Upper lobe of left lung (tissue), 6 donors: Measurements from ENCODE around the gene CIPC. TPM values are rescaled to one million over a fixed set of nuclear protein-coding genes. Genes with fewer than 3 reads are reported as not detected.

Experiments used
- ATAC-seq, 2 donors: fragments of 200-7000 bp; cut with Tn5 transposase; one replicate each; pipeline ENCODE4 v1.9.1; 2022; ENCODE audit warnings: mild to moderate bottlenecking in 2 of 2, moderate library complexity in 2 of 2; ENCODE audit not compliant: low FRiP score in 2 of 2
- DNase-seq, 2 donors: peaks; one replicate each; pipeline ENCODE4 v3.0.0-alpha.2; 2019 to 2020
- H3K27ac ChIP-seq, 4 donors: fragments of 200-600 bp; sonication (generic); one replicate each; pipeline ENCODE4 v1.5.1; 2016 to 2019
- H3K27me3 ChIP-seq, 4 donors: fragments of 200-600 bp; sonication (generic); one replicate each; pipeline ENCODE4 v1.5.1; 2017 to 2019
- H3K36me3 ChIP-seq, 4 donors: fragments of 200-600 bp; sonication (generic); one replicate each; pipeline ENCODE4 v1.5.1; 2016 to 2019
- H3K4me1 ChIP-seq, 4 donors: fragments of 200-600 bp; sonication (generic); one replicate each; pipeline ENCODE4 v1.5.1; 2018 to 2019
- H3K4me3 ChIP-seq, 4 donors: fragments of 200-600 bp; sonication (generic); one replicate each; pipeline ENCODE4 v1.5.1; 2017 to 2019; ENCODE audit warnings: mild to moderate bottlenecking in 2 of 4, moderate library complexity in 1 of 4
- H3K9me3 ChIP-seq, 4 donors: fragments of 200-600 bp; sonication (generic); one replicate each; pipeline ENCODE4 v1.5.1; 2018 to 2019
- EP300 ChIP-seq, 4 donors: sonication (generic); formaldehyde crosslinking; IDR thresholded peaks; one replicate each; pipeline ENCODE4 v1.5.1; 2017; ENCODE audit warnings: antibody characterized with exemption in 4 of 4, control low read depth in 2 of 4
- POLR2A ChIP-seq, 4 donors: fragments of 450-650 bp; IDR thresholded peaks; one replicate each; pipeline ENCODE4 v1.5.1; 2016 to 2017; ENCODE audit warnings: antibody characterized with exemption in 4 of 4, mild to moderate bottlenecking in 2 of 4
- POLR2AphosphoS5 ChIP-seq, 2 donors: sonication (generic); formaldehyde crosslinking; IDR thresholded peaks; one replicate each; pipeline ENCODE4 v1.5.1; 2017; ENCODE audit warnings: antibody characterized with exemption in 2 of 2
- WGBS, 2 donors: methylation state at CpG; one replicate each; pipeline ENCODE4 v1.1.5; 2017 to 2018; 5-methylcytosine and 5-hydroxymethylcytosine counted together
- total RNA-seq, 6 donors: library from RNA; depleted of rRNA in 4 of 6; stranded (reverse); fragments of >200 nt in 4 of 6; gene quantifications; one replicate each; pipeline versions ENCODE4 v1.1.0 to v1.2.1, GENCODE V29; 2016 to 2021
- TF ChIP-seq, protein P1 (sequence below), 6 experiments: fragments of 450-650 bp in 4 of 6; fragments of 200-600 bp in 2 of 6; sonication (generic) in 2 of 6; IDR thresholded peaks; one replicate each; pipeline ENCODE4 v1.5.1; 2016 to 2019; ENCODE audit warnings: antibody characterized with exemption in 6 of 6
- donor health status: DM: no; HTN: no; CAD: no; lungs with moderate emphysema.
- donor health status: DM: no; HTN: yes; CAD: no; lungs with severe emphysema.

CIPC gene
- total RNA-seq, 6 donors from 2014 or later: 25.1 to 42.4 (median 32.7) TPM

DNA sequence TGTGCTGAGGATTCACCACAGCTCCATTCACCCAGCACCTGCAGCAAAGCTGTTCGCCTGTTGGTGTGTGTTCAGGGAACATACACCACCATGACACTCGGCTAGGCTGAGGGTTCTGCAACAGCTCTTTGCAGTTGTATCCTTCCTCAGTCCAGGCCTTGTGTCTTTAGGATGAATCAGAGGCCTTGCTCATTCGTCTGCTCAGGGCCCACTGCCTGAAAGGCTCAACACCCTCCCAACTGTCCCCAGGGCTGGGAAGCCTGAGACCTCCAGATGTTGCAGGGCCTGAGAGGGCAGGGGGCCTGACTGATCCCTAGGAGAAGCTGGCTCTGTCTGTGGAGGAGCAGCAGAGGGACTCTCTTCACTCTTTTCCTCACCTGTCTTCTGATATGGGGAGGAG lies 32.3 kb downstream of the CIPC start:
- Histone ChIP-seq H3K4me3 (no peak overlapping the region), H3K27me3 (peaks cover 0 to 2% (median under 1%) of the 10 kb centered on the region in 4 donors), H3K4me1 (peaks cover under 1 to 3% (median 2%) of the 10 kb centered on the region in 4 donors), H3K36me3 (no peaks in the 10 kb centered on the region), H3K27ac (no peak overlapping the region), H3K9me3 (no peaks in the 10 kb centered on the region)
- WGBS, 2 donors: 54 to 82% methylated on average over 2 to 3 of the region's 3 CpGs
- DNase-seq (no peak), ATAC-seq (no peak)
- TF ChIP-seq EP300 (IDR thresholded peaks at IDR 0.05) (no peak), POLR2A (IDR thresholded peaks at IDR 0.05) (no peak), POLR2AphosphoS5 (IDR thresholded peaks at IDR 0.05) (no peak)
- TF ChIP-seq, protein P1, sequence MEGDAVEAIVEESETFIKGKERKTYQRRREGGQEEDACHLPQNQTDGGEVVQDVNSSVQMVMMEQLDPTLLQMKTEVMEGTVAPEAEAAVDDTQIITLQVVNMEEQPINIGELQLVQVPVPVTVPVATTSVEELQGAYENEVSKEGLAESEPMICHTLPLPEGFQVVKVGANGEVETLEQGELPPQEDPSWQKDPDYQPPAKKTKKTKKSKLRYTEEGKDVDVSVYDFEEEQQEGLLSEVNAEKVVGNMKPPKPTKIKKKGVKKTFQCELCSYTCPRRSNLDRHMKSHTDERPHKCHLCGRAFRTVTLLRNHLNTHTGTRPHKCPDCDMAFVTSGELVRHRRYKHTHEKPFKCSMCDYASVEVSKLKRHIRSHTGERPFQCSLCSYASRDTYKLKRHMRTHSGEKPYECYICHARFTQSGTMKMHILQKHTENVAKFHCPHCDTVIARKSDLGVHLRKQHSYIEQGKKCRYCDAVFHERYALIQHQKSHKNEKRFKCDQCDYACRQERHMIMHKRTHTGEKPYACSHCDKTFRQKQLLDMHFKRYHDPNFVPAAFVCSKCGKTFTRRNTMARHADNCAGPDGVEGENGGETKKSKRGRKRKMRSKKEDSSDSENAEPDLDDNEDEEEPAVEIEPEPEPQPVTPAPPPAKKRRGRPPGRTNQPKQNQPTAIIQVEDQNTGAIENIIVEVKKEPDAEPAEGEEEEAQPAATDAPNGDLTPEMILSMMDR (IDR thresholded peaks at IDR 0.05): no peak

DNA sequence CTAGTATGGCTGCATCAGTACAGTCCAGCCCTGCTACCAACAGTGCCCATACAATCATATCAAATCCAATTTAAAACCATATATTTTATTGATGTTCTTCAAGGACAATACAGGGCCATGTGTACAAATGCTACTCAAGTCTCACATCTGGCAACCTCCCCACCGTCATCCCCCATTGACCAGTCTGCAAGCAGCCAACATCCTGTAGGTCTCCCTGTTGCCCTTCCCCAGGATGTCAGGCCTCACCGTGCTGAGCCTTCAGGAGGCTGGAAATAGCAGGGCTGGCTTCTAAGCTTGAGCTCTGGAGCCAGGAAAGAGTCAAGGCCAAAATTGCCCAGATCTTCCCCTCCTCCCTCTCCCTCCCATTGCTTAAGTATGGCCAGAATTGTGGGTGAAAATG lies 33.1 kb downstream of the CIPC start:
- Histone ChIP-seq H3K36me3 (no peaks in the 10 kb centered on the region), H3K27ac (no peak overlapping the region), H3K4me3 (no peak overlapping the region), H3K9me3 (no peaks in the 10 kb centered on the region), H3K27me3 (no peaks in the 10 kb centered on the region), H3K4me1 (no peaks in the 10 kb centered on the region)
- WGBS, 2 donors: 61 to 66% methylated on average over 2 of the region's 2 CpGs
- TF ChIP-seq, protein P1 (IDR thresholded peaks at IDR 0.05): no peak
- TF ChIP-seq EP300 (IDR thresholded peaks at IDR 0.05) (no peak), POLR2A (IDR thresholded peaks at IDR 0.05) (no peak)
- ATAC-seq (no peak), DNase-seq (no peak)

DNA sequence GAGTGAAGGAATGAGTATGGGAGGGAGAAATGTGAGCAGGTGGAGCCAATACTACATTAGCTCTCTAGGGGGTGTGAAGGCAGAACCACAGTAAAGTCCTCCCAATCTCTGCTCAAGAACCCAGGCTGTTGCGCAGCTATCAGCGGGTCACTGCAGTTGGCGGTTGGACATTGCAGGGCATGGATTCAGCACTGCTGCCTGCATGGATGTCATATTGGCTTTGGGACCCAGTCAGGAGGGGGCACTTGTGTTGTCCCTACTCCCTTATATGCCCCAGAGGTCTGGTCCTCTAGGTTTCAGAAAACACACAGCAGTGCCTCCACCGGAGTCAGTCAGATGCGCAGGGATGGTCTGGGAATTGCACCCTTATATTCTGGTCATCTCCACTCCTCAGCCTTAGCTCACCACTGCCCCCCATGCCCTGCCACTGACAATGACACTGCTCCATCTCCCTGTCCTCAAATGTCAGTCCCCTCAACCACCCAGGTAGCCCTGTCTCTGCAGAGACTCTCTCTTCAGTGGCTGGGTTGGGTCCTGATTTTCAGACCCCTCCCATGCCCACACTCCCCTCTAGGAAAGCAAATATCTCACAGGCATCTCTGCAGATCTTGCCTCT lies 33.9 kb downstream of the CIPC start:
- ATAC-seq (no peak), DNase-seq (no peak)
- no peaks in the 10 kb centered on the region for H3K36me3 ChIP-seq
- no peak overlapping the region for H3K27ac ChIP-seq
- H3K9me3 ChIP-seq: no peaks in the 10 kb centered on the region
- 80 to 86% methylated on average over 5 of the region's 5 CpGs for WGBS, 2 donors
- TF ChIP-seq, protein P1 (IDR thresholded peaks at IDR 0.05): no peak
- TF ChIP-seq POLR2A (IDR thresholded peaks at IDR 0.05): no peak
- no peak for TF ChIP-seq EP300 (IDR thresholded peaks at IDR 0.05)
- TF ChIP-seq POLR2AphosphoS5 (IDR thresholded peaks at IDR 0.05): no peak
- H3K27me3 ChIP-seq: no peaks in the 10 kb centered on the region
- no peaks in the 10 kb centered on the region for H3K4me1 ChIP-seq
- no peak overlapping the region for H3K4me3 ChIP-seq

DNA sequence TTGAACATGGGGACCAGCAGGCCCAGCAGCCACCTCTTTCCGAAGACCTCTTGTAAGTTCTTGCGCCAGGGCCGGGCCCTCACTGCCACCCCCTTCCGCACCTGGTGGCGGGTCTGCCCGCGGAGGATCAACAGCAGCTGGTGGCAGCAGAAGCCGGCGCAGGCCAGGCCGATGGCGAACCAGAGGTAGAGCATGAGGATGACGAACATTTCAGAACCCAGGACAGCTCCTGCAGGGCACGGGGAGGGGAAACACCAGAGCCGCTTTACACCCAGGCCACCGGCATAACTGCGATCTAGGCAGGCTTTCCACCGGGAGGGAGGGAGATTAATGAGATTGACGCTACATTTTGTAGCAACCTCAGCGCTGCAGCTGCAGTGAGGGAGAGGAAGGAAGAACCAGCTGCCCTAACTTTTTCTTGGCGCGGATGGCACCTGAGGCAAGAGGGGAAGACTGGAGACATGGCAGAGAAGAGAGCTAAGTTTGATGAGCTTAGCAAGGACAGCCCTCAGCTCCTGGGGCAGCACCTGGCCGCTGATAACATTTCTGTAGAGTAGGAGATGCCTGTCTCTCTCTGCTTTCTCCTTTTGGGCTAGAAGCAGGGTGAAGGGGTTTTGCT lies 35.8 kb downstream of the CIPC start:
- 14 to 28% methylated on average over 8 to 22 of the region's 22 CpGs for WGBS, 2 donors
- H3K4me1 ChIP-seq: no peaks in the 10 kb centered on the region
- peak; percentile 33 to 83 for DNase-seq
- no peaks in the 10 kb centered on the region for H3K9me3 ChIP-seq
- H3K27me3 ChIP-seq: peaks cover 0 to 3% (median 0%) of the 10 kb centered on the region in 4 donors
- H3K27ac ChIP-seq: no peak overlapping the region
- H3K36me3 ChIP-seq: no peaks in the 10 kb centered on the region
- peak in 1 of 2 donors; percentile 55 for ATAC-seq
- no peak overlapping the region for H3K4me3 ChIP-seq
- no peak for TF ChIP-seq POLR2A (IDR thresholded peaks at IDR 0.05)

DNA sequence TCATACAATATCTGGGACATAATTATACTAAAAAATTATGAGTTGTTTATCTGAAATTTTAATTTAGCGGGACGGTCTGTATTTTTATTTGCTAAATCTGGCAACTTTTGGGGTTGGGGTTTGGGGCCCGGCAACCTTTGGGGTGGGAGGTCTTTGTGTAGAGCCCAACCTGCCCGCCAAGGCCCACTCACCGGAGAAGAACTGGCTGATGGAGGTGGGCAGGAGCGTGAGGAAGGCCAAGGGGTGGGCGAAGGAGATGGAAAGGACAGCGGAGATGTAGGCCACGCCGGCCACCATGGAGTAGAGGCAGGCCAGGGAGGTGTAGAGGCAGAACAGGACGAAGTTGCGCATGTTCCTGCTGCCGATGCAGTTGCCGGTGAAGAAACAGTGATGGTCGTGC lies 41.0 kb downstream of the CIPC start:
- H3K36me3 ChIP-seq: no peaks in the 10 kb centered on the region
- TF ChIP-seq POLR2AphosphoS5 (IDR thresholded peaks at IDR 0.05) (no peak), EP300 (IDR thresholded peaks at IDR 0.05) (no peak), POLR2A (IDR thresholded peaks at IDR 0.05) (no peak)
- TF ChIP-seq, protein P1 (IDR thresholded peaks at IDR 0.05): no peak
- no peaks in the 10 kb centered on the region for H3K9me3 ChIP-seq
- ATAC-seq (no peak), DNase-seq (no peak)
- H3K4me1 ChIP-seq: peaks cover 24 to 31% (median 25%) of the 10 kb centered on the region in 4 donors
- 82 to 83% methylated on average over 14 to 15 of the region's 15 CpGs for WGBS, 2 donors
- peaks cover 0 to 39% (median 19%) of the 10 kb centered on the region in 4 donors for H3K27me3 ChIP-seq
- H3K4me3 ChIP-seq: no peak overlapping the region
- H3K27ac ChIP-seq: no peak overlapping the region
